Inflammatory macrophage treated with lipopolysaccharide for 4 hours (primary cell): ENCODE results near the gene ACVR1.
"Not testable (repeated sequence)": the region's sequence is repeated elsewhere in the genome, so short reads cannot be mapped to it uniquely, and the experiment has no call there.

Experiments used
- DNase-seq: peaks from one replicate; pipeline ENCODE4 v3.0.0-alpha.2; 2020

ACVR1 gene

GRCh38 chr2:157891643-157892041, 15.5 kb upstream of the ACVR1 start:
- DNase-seq: no peak

GRCh38 chr2:157890969-157891642, 15.0 kb upstream of the ACVR1 start:
- no peak for DNase-seq

- DNase-seq: no peak
Measured at GRCh38 chr2:157887946-157888345, 11.8 kb upstream of the ACVR1 start.

- not testable (repeated sequence) for DNase-seq
Measured at GRCh38 chr2:157884533-157884932, 8.4 kb upstream of the ACVR1 start.

DNA sequence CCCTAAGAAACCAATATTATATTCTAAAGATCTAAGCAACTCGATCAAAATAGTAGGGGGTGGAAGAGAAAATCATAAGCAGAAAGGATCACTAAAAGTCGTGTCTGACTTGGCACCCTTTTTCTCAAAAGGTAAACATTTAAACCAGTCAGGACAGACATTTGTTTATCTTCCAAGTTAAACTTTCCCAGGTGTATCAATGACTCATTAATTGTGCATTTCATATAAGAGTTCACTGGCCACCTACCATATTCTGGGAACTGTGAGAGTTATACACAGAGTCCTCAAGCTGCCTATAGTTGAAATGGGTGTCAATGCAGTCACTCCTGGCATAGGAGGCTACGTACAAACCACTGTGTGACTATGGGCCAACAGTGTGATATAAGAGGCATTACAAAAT, 4.8 kb upstream of the ACVR1 start:
- no peak for DNase-seq

DNA sequence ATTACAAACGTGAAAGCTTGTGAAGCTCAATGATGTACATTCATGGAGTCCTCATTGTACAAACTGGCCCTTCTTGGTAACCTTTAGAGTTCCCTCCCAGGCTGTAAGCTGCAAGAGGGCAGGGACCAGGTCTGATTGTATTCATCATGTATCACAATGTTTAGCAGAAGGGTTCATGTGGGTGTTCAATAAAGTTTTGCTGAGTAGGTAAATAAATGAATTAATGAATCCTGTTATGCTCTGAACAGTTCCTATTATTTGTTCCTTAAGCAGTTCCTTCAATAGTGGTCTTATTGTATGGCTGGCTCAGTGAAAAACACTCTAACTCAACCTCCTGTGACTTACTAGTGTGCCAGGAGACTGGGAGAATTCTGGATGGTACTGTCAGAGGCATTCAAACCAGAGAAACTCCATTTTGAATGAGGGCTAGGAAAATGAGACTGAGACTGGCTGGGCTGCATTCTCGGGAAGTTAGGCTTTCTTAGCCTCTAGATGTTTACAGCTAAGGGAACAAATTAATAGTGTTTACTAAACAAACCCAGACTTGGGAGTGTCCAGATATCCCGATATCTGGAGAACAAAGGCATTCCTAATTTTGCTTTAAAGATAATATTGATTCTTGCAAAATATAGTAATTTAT, 1.8 kb upstream of the ACVR1 start:
- DNase-seq: no peak

- no peak for DNase-seq
Measured at GRCh38 chr2:157876786-157877138, 632 bp upstream of the ACVR1 start.

GRCh38 chr2:157875641-157876065, 477 bp downstream of the ACVR1 start:
- no peak for DNase-seq

GRCh38 chr2:157874997-157875640, 1.0 kb downstream of the ACVR1 start:
- DNase-seq: peak; percentile 7

DNA sequence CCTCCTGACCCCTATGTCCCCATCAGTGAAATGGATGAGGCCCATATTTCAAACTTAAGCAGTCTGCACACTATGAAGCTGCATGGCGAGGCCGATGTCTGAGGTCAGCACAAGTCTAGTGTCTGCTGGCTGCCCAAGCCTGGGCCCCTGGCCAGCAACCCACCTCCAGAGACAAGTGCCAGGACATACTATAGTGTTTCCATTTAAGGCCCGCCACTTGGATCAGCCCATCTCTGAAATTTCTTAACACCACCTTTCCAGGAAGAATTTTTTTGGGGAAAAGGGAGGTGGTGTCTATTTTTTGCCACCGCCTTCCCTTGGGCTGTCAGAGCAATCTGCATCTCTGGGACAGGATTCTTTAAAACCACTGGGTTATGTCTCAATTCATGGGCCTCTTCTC, 1.8 kb downstream of the ACVR1 start:
- DNase-seq: no peak

DNA sequence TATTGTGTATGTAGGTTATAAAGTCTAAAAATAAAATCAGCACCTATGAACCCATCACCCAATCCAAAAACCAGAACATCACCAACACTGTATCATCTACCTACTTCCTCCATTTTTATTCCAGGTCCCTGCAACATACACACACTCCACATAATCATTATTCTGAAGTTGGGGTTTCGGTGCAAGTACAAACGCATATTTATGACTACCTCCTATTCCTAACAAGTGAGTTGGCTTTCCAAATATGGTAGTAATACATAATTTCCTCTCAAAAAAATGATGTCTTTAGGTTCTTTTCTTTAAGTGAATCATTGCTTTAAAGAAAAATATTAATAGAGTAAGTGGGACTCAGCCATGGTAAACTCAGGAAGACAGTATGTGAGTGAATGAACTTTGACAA, 3.3 kb downstream of the ACVR1 start:
- DNase-seq: no peak

- no peak for DNase-seq
Measured at GRCh38 chr2:157871415-157871814, 4.7 kb downstream of the ACVR1 start.

- DNase-seq: no peak
Measured at GRCh38 chr2:157868993-157869392, 7.1 kb downstream of the ACVR1 start.

- no peak for DNase-seq
Measured at GRCh38 chr2:157867703-157868102, 8.4 kb downstream of the ACVR1 start.

- DNase-seq: no peak
Measured at GRCh38 chr2:157866666-157867642, 9.2 kb downstream of the ACVR1 start.

- DNase-seq: no peak
Measured at GRCh38 chr2:157866202-157866601, 9.9 kb downstream of the ACVR1 start.

DNA sequence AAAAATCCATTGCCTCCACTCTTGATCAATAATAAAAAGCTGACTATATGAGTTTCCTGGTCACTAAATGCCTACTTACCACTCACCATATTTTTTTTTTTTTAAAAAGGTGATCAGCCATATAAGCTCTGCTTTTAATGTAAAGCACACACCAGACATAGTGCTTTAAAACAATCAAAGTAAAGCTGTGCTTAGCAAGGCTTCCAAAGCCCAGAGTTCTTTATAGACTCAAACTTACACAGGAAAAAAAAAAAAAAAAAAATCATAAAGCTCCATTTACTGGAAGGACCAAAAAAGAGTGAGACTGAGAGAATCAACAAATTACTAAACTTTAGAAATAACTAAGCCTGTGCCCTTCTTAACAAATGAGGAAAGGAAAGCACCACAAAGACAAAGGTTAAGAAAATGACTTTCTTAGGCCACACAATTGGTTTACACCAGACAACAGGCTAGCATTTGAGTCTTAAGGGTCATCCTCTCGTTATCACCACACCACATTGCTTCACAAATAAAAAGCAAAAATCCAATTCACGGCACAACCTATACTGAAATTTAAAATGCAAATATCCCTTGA, 11.2 kb downstream of the ACVR1 start:
- no peak for DNase-seq

- DNase-seq: no peak
Measured at GRCh38 chr2:157858846-157859245, 17.3 kb downstream of the ACVR1 start.

DNA sequence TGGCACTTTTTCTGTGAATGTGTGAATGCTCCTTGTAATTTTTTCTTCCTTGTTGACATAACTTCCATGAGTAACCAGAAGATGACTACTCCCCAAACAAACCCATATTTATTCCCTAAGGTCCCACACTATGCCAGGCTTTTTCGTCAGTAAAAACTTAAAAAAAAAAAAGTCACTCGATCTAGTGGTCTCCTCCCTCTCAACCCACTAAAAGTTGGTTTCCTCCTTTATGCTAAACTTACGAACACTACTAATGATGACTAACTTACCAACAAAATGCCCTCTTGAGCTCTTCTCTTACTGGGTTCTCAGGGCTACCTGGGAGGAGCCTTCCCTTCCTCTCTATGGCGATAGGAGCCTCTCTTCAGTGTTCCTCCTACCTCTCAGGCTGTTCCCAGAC, 18.2 kb downstream of the ACVR1 start:
- DNase-seq: no peak

- peak; percentile 25 for DNase-seq
Measured at GRCh38 chr2:157856187-157856515, 20.0 kb downstream of the ACVR1 start.

DNA sequence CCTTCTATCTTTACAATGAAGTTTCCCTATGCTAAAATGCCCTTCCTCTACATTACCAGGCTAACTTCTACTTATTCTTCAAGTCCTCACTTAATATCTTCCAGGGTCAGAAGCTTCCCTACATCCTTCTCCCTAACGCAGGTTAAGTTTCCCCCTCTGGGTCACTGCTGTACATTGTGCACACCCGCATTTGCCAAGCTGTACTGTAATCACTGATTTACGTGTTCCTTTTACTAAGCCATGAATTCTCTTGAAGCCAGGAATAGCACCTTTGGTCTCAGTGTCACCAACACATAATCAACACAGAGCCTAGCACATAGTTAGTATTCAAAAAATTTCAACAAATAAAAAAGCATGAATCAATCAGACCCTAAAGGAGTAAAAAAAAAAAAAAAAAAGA, 22.3 kb downstream of the ACVR1 start:
- DNase-seq: no peak

DNA sequence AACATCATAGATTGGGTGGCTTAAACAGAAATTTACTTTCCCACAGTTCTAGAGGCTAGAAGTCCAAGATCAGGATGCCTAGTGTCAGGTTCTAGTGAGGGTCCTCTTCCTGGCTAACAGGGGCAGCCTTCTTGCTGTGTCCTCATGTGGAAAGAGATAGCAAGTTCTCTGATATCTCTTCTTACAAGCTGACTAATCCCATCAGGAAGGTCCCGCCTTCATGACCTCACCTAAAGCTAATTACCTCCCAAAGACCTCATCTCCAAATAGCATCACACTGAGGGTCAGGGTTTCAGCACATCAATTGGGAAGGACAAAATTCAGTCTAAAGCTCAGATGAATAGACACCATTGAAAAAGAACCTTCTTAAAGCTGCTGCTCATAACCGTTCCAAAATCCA, 22.9 kb downstream of the ACVR1 start:
- DNase-seq: no peak

DNA sequence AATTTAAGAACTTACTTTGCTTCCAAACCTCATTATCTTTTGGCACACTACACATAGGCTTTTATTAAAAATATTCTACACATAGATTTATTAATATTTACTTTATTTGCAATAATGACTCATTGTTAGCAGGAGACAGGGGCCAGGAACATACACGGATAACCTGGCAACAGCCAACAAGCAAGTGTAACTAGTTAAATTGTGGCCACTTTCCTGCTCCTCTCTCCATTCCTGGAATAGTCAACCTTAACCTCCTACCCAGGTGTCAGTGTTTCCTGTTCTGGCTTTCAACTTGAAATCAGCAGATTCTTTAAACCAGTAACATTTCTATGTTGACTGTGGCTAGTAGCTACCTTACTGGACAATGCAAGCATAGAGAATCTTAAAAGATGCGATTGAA, 26.5 kb downstream of the ACVR1 start:
- DNase-seq: no peak
